ENCODE measurements around the gene B3GNT3. TPM values are rescaled to one million over a fixed set of nuclear protein-coding genes. Genes with fewer than 3 reads are reported as not detected.

B3GNT3 gene
- total RNA-seq: not detected in 2 replicates
- long read RNA-seq: 0 reads

GRCh38 chr19:17794731-17795494 is at the start of gene B3GNT3:
Gene B3GNT3 (plus strand): TSS chr19:17795138. CDS start chr19:17807808, 12,670 bp downstream.
- no peaks in the 10 kb centered on the region for H3K36me3 Mint-ChIP-seq (ENCODE audit: unreplicated experiment)
- H3K27me3 Mint-ChIP-seq (ENCODE audit: unreplicated experiment): peaks cover 18% of the 10 kb centered on the region
- no peak for TF ChIP-seq CTCF (IDR thresholded peaks at IDR 0.05)
- no peaks in the 10 kb centered on the region for H3K9me3 Mint-ChIP-seq (ENCODE audit: unreplicated experiment)
- no peak within 1 kb of the TSS for H3K27ac Mint-ChIP-seq (ENCODE audit: unreplicated experiment)
- no peak for DNase-seq (ENCODE audit: extremely low spot score, unreplicated experiment)
- no peak within 1 kb of the TSS for H3K4me3 Mint-ChIP-seq (ENCODE audit: unreplicated experiment)
- H3K4me1 Mint-ChIP-seq (ENCODE audit: unreplicated experiment): peaks cover 13% of the 10 kb centered on the region

GRCh38 chr19:17747205-17748098 is 47.5 kb upstream of the B3GNT3 start:
- Mint-ChIP-seq H3K4me3 (ENCODE audit: unreplicated experiment) (peak overlapping the region; percentile 62), H3K27me3 (ENCODE audit: unreplicated experiment) (no peaks in the 10 kb centered on the region), H3K9me3 (ENCODE audit: unreplicated experiment) (no peaks in the 10 kb centered on the region), H3K36me3 (ENCODE audit: unreplicated experiment) (no peaks in the 10 kb centered on the region), H3K4me1 (ENCODE audit: unreplicated experiment) (peaks cover 3% of the 10 kb centered on the region), H3K27ac (ENCODE audit: unreplicated experiment) (no peak overlapping the region)
- DNase-seq (ENCODE audit: extremely low spot score, unreplicated experiment): peak; percentile 96
- TF ChIP-seq CTCF (IDR thresholded peaks at IDR 0.05): no peak

GRCh38 chr19:17748884-17749638 is 45.9 kb upstream of the B3GNT3 start:
- DNase-seq (ENCODE audit: extremely low spot score, unreplicated experiment): no peak
- Mint-ChIP-seq H3K27ac (ENCODE audit: unreplicated experiment) (no peak overlapping the region), H3K4me3 (ENCODE audit: unreplicated experiment) (no peak overlapping the region), H3K36me3 (ENCODE audit: unreplicated experiment) (no peaks in the 10 kb centered on the region), H3K4me1 (ENCODE audit: unreplicated experiment) (peaks cover 3% of the 10 kb centered on the region), H3K27me3 (ENCODE audit: unreplicated experiment) (no peaks in the 10 kb centered on the region), H3K9me3 (ENCODE audit: unreplicated experiment) (no peaks in the 10 kb centered on the region)
- TF ChIP-seq CTCF (IDR thresholded peaks at IDR 0.05): no peak

GRCh38 chr19:17749912-17750317 is 45.0 kb upstream of the B3GNT3 start:
- H3K4me3 Mint-ChIP-seq (ENCODE audit: unreplicated experiment): no peak overlapping the region
- H3K36me3 Mint-ChIP-seq (ENCODE audit: unreplicated experiment): no peaks in the 10 kb centered on the region
- H3K27me3 Mint-ChIP-seq (ENCODE audit: unreplicated experiment): no peaks in the 10 kb centered on the region
- TF ChIP-seq CTCF (IDR thresholded peaks at IDR 0.05): no peak
- no peak for DNase-seq (ENCODE audit: extremely low spot score, unreplicated experiment)
- H3K27ac Mint-ChIP-seq (ENCODE audit: unreplicated experiment): no peak overlapping the region
- H3K9me3 Mint-ChIP-seq (ENCODE audit: unreplicated experiment): no peaks in the 10 kb centered on the region
- H3K4me1 Mint-ChIP-seq (ENCODE audit: unreplicated experiment): peaks cover 4% of the 10 kb centered on the region

Measured in osteocyte (in vitro differentiated cells).